ENCODE results near the gene TANC1. TPM values are rescaled to one million over a fixed set of nuclear protein-coding genes. Genes with fewer than 3 reads are reported as not detected.
A peak's percentile ranks its signal among the peaks of the same experiment; 100 is the strongest.

TANC1 gene
- total and polyA plus RNA-seq, 2 experiments from 2014 or later = 2.8 to 9.5 TPM

GRCh38 chr2:159064446-159065301 is 96.2 kb downstream of the TANC1 start:
- peak overlapping the region; percentile 4; the same call in 1 of the 2 replicates for H3K27ac ChIP-seq (ENCODE audit: low read depth)
- no peaks in the 10 kb centered on the region for H3K9me2 ChIP-seq (ENCODE audit: insufficient read depth)
- peak overlapping the region; percentile 53 for H3K4me2 ChIP-seq
- no peaks in the 10 kb centered on the region for H3K36me3 ChIP-seq (ENCODE audit: insufficient read depth)
- peaks cover 35% of the 10 kb centered on the region for H3K4me1 Mint-ChIP-seq
- no peaks in the 10 kb centered on the region for H3K9me3 Mint-ChIP-seq
- H3K4me3 Mint-ChIP-seq = peak overlapping the region; percentile 28; the same call in 1 of the 3 replicates
- no peak overlapping the region for H3K4me3 ChIP-seq
- H3K27ac Mint-ChIP-seq = peak overlapping the region; percentile 69
- H3K79me2 ChIP-seq (replicated peaks; ENCODE audit: insufficient read depth) = no peaks in the 10 kb centered on the region
- no peaks in the 10 kb centered on the region for H3K27me3 ChIP-seq (ENCODE audit: insufficient read depth)
- no peaks in the 10 kb centered on the region for H3F3A ChIP-seq (replicated peaks; ENCODE audit: low read depth)
- no peaks in the 10 kb centered on the region for H4K20me1 ChIP-seq (replicated peaks; ENCODE audit: insufficient read depth)
- peak; percentile 69 for DNase-seq (ENCODE audit: low spot score)
- no peaks in the 10 kb centered on the region for H3K27me3 Mint-ChIP-seq (ENCODE audit: insufficient read depth, low read depth, poor library complexity)
- TF ChIP-seq, protein P1, sequence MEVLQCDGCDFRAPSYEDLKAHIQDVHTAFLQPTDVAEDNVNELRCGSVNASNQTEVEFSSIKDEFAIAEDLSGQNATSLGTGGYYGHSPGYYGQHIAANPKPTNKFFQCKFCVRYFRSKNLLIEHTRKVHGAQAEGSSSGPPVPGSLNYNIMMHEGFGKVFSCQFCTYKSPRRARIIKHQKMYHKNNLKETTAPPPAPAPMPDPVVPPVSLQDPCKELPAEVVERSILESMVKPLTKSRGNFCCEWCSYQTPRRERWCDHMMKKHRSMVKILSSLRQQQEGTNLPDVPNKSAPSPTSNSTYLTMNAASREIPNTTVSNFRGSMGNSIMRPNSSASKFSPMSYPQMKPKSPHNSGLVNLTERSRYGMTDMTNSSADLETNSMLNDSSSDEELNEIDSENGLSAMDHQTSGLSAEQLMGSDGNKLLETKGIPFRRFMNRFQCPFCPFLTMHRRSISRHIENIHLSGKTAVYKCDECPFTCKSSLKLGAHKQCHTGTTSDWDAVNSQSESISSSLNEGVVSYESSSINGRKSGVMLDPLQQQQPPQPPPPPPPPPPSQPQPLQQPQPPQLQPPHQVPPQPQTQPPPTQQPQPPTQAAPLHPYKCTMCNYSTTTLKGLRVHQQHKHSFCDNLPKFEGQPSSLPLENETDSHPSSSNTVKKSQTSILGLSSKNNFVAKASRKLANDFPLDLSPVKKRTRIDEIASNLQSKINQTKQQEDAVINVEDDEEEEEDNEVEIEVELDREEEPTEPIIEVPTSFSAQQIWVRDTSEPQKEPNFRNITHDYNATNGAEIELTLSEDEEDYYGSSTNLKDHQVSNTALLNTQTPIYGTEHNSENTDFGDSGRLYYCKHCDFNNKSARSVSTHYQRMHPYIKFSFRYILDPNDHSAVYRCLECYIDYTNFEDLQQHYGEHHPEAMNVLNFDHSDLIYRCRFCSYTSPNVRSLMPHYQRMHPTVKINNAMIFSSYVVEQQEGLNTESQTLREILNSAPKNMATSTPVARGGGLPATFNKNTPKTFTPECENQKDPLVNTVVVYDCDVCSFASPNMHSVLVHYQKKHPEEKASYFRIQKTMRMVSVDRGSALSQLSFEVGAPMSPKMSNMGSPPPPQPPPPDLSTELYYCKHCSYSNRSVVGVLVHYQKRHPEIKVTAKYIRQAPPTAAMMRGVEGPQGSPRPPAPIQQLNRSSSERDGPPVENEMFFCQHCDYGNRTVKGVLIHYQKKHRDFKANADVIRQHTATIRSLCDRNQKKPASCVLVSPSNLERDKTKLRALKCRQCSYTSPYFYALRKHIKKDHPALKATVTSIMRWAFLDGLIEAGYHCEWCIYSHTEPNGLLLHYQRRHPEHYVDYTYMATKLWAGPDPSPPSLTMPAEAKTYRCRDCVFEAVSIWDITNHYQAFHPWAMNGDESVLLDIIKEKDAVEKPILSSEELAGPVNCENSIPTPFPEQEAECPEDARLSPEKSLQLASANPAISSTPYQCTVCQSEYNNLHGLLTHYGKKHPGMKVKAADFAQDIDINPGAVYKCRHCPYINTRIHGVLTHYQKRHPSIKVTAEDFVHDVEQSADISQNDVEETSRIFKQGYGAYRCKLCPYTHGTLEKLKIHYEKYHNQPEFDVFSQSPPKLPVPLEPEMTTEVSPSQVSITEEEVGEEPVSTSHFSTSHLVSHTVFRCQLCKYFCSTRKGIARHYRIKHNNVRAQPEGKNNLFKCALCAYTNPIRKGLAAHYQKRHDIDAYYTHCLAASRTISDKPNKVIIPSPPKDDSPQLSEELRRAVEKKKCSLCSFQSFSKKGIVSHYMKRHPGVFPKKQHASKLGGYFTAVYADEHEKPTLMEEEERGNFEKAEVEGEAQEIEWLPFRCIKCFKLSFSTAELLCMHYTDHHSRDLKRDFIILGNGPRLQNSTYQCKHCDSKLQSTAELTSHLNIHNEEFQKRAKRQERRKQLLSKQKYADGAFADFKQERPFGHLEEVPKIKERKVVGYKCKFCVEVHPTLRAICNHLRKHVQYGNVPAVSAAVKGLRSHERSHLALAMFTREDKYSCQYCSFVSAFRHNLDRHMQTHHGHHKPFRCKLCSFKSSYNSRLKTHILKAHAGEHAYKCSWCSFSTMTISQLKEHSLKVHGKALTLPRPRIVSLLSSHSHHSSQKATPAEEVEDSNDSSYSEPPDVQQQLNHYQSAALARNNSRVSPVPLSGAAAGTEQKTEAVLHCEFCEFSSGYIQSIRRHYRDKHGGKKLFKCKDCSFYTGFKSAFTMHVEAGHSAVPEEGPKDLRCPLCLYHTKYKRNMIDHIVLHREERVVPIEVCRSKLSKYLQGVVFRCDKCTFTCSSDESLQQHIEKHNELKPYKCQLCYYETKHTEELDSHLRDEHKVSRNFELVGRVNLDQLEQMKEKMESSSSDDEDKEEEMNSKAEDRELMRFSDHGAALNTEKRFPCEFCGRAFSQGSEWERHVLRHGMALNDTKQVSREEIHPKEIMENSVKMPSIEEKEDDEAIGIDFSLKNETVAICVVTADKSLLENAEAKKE (CRISPR knock-in tag; IDR thresholded peaks at IDR 0.05) = peak; percentile 50; the same call in 1 of the 2 replicates
- TF ChIP-seq ZNF331 (CRISPR knock-in tag; IDR thresholded peaks at IDR 0.05; ENCODE audit: low read depth) = no peak
- H3K36me3 Mint-ChIP-seq (ENCODE audit: low read depth) = no peaks in the 10 kb centered on the region; the same call in 2 of the 3 replicates
- H3K4me1 ChIP-seq (ENCODE audit: insufficient read depth) = peaks cover 19% of the 10 kb centered on the region; the same call in 1 of the 2 replicates
- H2AFZ ChIP-seq = no peak overlapping the region
- ATAC-seq = peak; percentile 86

DNA sequence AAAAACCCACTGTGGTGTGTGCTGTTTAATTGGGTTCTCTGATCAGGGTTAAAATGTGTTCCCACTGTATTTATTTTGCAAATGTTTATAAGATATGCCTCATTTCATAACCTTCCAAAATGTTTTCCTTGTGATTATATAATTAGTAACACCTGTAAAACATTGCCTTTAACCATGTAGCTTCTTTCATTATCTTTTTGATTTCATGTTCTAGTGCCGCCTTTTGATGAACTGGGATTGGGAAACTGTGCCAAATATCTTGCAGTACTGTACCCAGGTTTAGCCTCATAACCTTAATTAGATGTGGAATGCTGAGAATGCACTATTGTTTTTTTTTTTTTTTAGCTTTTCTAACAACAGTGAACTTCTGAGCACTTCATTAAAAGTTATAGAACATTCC is 96.9 kb downstream of the TANC1 start:
- Mint-ChIP-seq H3K4me3 (peak overlapping the region; percentile 28; the same call in 1 of the 3 replicates), H3K27me3 (ENCODE audit: insufficient read depth, low read depth, poor library complexity) (no peaks in the 10 kb centered on the region), H3K4me1 (peaks cover 35% of the 10 kb centered on the region), H3K9me3 (no peaks in the 10 kb centered on the region), H3K36me3 (ENCODE audit: low read depth) (no peaks in the 10 kb centered on the region; the same call in 2 of the 3 replicates), H3K27ac (0 out of 2 replicates have a peak overlapping the region, but pooled peaks have one; percentile 69)
- Histone ChIP-seq H2AFZ (no peak overlapping the region), H3K4me2 (peak overlapping the region; percentile 53; the same call in 1 of the 2 replicates), H4K20me1 (replicated peaks; ENCODE audit: insufficient read depth) (no peaks in the 10 kb centered on the region), H3K4me1 (ENCODE audit: insufficient read depth) (peaks cover 19% of the 10 kb centered on the region; the same call in 1 of the 2 replicates), H3K9me2 (ENCODE audit: insufficient read depth) (no peaks in the 10 kb centered on the region), H3K27ac (ENCODE audit: low read depth) (no peak overlapping the region), H3K36me3 (ENCODE audit: insufficient read depth) (no peaks in the 10 kb centered on the region), H3K27me3 (ENCODE audit: insufficient read depth) (no peaks in the 10 kb centered on the region), H3K79me2 (replicated peaks; ENCODE audit: insufficient read depth) (no peaks in the 10 kb centered on the region), H3F3A (replicated peaks; ENCODE audit: low read depth) (no peaks in the 10 kb centered on the region), H3K4me3 (no peak overlapping the region)
- ATAC-seq (no peak), DNase-seq (ENCODE audit: low spot score) (no peak)
- TF ChIP-seq REST (IDR thresholded peaks at IDR 0.05; ENCODE audit: unreplicated experiment) (no peak), ZNF114 (CRISPR knock-in tag; IDR thresholded peaks at IDR 0.05) (no peak), JUNB (IDR thresholded peaks at IDR 0.05; ENCODE audit: unreplicated experiment) (no peak), NANOG (IDR thresholded peaks at IDR 0.05; ENCODE audit: borderline replicate concordance) (no peak), CREB1 (CRISPR knock-in tag; IDR thresholded peaks at IDR 0.05; ENCODE audit: low read depth) (no peak), EZH2 (IDR thresholded peaks at IDR 0.05; ENCODE audit: low read depth, unreplicated experiment) (no peak), ZNF331 (CRISPR knock-in tag; IDR thresholded peaks at IDR 0.05; ENCODE audit: low read depth) (no peak)
- TF ChIP-seq, protein P2, sequence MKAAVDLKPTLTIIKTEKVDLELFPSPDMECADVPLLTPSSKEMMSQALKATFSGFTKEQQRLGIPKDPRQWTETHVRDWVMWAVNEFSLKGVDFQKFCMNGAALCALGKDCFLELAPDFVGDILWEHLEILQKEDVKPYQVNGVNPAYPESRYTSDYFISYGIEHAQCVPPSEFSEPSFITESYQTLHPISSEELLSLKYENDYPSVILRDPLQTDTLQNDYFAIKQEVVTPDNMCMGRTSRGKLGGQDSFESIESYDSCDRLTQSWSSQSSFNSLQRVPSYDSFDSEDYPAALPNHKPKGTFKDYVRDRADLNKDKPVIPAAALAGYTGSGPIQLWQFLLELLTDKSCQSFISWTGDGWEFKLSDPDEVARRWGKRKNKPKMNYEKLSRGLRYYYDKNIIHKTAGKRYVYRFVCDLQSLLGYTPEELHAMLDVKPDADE (IDR thresholded peaks at IDR 0.05) = no peak
